Testis (tissue), 3 donors: ENCODE results near the gene PFKL. TPM values are rescaled to one million over a fixed set of nuclear protein-coding genes. Genes with fewer than 3 reads are reported as not detected.
"Not testable (repeated sequence)": the region's sequence is repeated elsewhere in the genome, so short reads cannot be mapped to it uniquely, and the experiment has no call there.

Source experiments
- DNase-seq: peaks from one replicate; pipeline ENCODE4 v3.0.0-alpha.2; 2019
- H3K27ac ChIP-seq, 2 donors: fragments of 200-600 bp; sonication (generic); one replicate each; pipeline ENCODE4 v1.5.1; 2019
- H3K27me3 ChIP-seq: fragments of 200-600 bp; sonication (generic); one replicate; pipeline ENCODE4 v1.5.1; 2019
- H3K36me3 ChIP-seq: fragments of 200-600 bp; sonication (generic); one replicate; pipeline ENCODE4 v1.5.1; 2017; ENCODE audit warnings: low read depth; ENCODE audit errors: missing control alignments
- H3K4me1 ChIP-seq: fragments of 200-600 bp; sonication (generic); one replicate; pipeline ENCODE4 v1.5.1; 2019
- H3K4me3 ChIP-seq, 2 donors: fragments of 200-600 bp; sonication (generic); one replicate each; pipeline ENCODE4 v1.5.1; 2017 to 2019
- H3K9me3 ChIP-seq: fragments of 200-600 bp; sonication (generic); one replicate; pipeline ENCODE4 v1.5.1; 2017
- CTCF ChIP-seq, 3 experiments: fragments of 450-650 bp in 2 of 3; fragments of 200-600 bp in 1 of 3; sonication (generic) in 1 of 3; IDR thresholded peaks; one replicate each; pipeline ENCODE4 v1.5.1; 2016 to 2019; ENCODE audit warnings: antibody characterized with exemption in 3 of 3, mild to moderate bottlenecking in 2 of 3, moderate library complexity in 1 of 3
- POLR2A ChIP-seq: fragments of 450-650 bp; IDR thresholded peaks from one replicate; pipeline ENCODE4 v1.6.1; 2017; ENCODE audit warnings: antibody characterized with exemption, mild to moderate bottlenecking, moderate library complexity
- WGBS, 2 donors: methylation state at CpG; one replicate each; pipeline ENCODE4 v1.1.5; 2018; 5-methylcytosine and 5-hydroxymethylcytosine counted together
- intact Hi-C: fragments of 100-400 bp; cut with DNase I; formaldehyde crosslinking; loops from one replicate; pipeline ENCODE4 v1.15.1; 2023; ENCODE audit warnings: low total_unique reads
- polyA plus RNA-seq: library from polyadenylated mRNA; stranded (reverse); fragments of 350-450 nt; fragmentation: Illumina TruSeq; extraction: RNeasy Lipid Tissue Mini Kit (QIAGEN cat#74804); gene quantifications from one replicate; pipeline ENCODE4 v1.2.3, GENCODE V29; 2014; ENCODE audit warnings: low read depth, low replicate concordance; ENCODE audit not compliant: insufficient read depth
- total RNA-seq, 2 donors: library from RNA; depleted of rRNA; stranded (reverse); fragments of >200 nt; gene quantifications; one replicate each; pipeline ENCODE4 v1.2.3, GENCODE V29; 2016

The PFKL gene
- total and polyA plus RNA-seq, 3 donors from 2014 or later: 132 to 298 (median 213) TPM

GRCh38 chr21:44335266-44336059 is 35.6 kb downstream of the PFKL start:
- no peak overlapping the region for H3K4me3 ChIP-seq
- no peak for DNase-seq
- H3K36me3 ChIP-seq: no peaks in the 10 kb centered on the region
- H3K4me1 ChIP-seq: peaks cover 24% of the 10 kb centered on the region
- intact Hi-C loops: no loop called here
- no peaks in the 10 kb centered on the region for H3K9me3 ChIP-seq
- no peaks in the 10 kb centered on the region for H3K27me3 ChIP-seq
- 91 to 97% methylated on average over 16 to 24 of the region's 24 CpGs for WGBS, 2 donors
- TF ChIP-seq POLR2A: no peak
- H3K27ac ChIP-seq: no peak overlapping the region

GRCh38 chr21:44337449-44337848 is 37.6 kb downstream of the PFKL start:
- Histone ChIP-seq H3K4me3 (no peak overlapping the region), H3K27me3 (no peaks in the 10 kb centered on the region), H3K9me3 (no peaks in the 10 kb centered on the region), H3K4me1 (peaks cover 29% of the 10 kb centered on the region), H3K36me3 (no peaks in the 10 kb centered on the region), H3K27ac (peak overlapping the region in 1 of 2 donors; percentile 78)
- 56 to 65% methylated on average over 3 of the region's 3 CpGs for WGBS, 2 donors
- intact Hi-C loops: no loop called here
- DNase-seq: no peak
- TF ChIP-seq CTCF (IDR thresholded peaks at IDR 0.05) (no peak), POLR2A (no peak)

- Histone ChIP-seq H3K27me3 (no peaks in the 10 kb centered on the region), H3K27ac (peak overlapping the region; percentile 78 to 82), H3K4me1 (peaks cover 29% of the 10 kb centered on the region), H3K9me3 (no peaks in the 10 kb centered on the region), H3K4me3 (peak overlapping the region; percentile 15 to 50), H3K36me3 (no peaks in the 10 kb centered on the region)
- intact Hi-C loops: no loop called here
- TF ChIP-seq CTCF (IDR thresholded peaks at IDR 0.05): peak in 1 of 3 experiments; percentile 12
- TF ChIP-seq POLR2A: no peak
- 3% methylated on average over 14 to 21 of the region's 47 CpGs for WGBS, 2 donors
- DNase-seq: peak; percentile 72
Measured at GRCh38 chr21:44337941-44338895, 38.4 kb downstream of the PFKL start.

DNA sequence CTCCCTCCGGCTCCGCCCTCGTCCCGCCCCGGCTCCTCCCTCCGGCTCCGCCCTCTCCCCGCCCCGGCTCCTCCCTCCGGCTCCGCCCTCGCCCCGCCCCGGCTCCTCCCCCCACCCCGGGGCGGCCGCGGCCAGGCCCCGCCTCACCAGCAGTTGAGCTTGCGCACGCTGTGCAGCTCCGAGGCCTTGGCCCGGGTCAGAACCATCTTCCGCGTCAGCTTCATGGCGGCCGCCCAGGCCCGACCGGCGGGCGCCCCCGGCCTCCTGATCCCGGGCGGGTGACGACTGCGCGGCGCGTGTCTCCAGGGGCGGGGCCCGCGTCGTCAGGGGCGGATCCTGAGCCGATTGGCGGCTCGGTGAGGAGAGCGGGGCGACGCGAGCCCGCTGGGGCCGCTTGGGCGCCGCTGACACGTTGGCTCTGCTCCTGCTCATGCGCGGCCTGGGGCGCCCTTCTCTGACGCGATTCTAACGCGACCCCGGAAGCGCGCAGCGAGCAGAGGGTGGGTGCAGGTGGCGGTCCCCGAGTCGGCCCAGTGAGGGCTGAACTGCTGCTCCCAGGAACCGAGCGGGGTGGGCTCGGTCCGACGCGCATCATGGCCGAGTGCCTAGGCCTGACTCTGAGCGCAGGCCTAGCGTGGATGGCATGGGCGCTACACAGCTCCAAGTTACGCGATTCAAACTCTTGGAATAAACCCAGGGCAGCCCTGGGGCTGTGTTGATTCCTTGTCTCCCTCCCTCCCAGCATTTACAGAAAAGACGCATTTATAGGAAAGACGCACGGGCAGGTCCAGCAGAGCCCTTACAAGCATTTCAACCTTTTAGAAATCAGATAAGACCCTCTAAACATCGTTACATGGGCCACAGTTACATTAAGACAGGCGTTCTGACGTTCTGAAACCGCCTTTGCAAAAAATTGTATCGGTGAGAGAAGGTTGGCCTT is 39.4 kb downstream of the PFKL start, which contains the start of gene CFAP410:
Gene CFAP410 (minus strand): TSS at position 420 of the 940 bp plus-strand sequence. CDS start 196 bp downstream, at position 224.
- intact Hi-C loops: no loop called here
- no peaks in the 10 kb centered on the region for H3K9me3 ChIP-seq
- peak within 1 kb of the TSS; percentile 60 to 83 for H3K4me3 ChIP-seq
- 0 to 1% methylated on average over 10 to 41 of the region's 90 CpGs for WGBS, 2 donors
- no peaks in the 10 kb centered on the region for H3K36me3 ChIP-seq
- peak; percentile 90 for DNase-seq
- H3K27ac ChIP-seq: peak within 1 kb of the TSS; percentile 98 to 99
- TF ChIP-seq CTCF (IDR thresholded peaks at IDR 0.05): no peak
- TF ChIP-seq POLR2A: peak; percentile 55
- H3K4me1 ChIP-seq: peaks cover 29% of the 10 kb centered on the region
- no peaks in the 10 kb centered on the region for H3K27me3 ChIP-seq

DNA sequence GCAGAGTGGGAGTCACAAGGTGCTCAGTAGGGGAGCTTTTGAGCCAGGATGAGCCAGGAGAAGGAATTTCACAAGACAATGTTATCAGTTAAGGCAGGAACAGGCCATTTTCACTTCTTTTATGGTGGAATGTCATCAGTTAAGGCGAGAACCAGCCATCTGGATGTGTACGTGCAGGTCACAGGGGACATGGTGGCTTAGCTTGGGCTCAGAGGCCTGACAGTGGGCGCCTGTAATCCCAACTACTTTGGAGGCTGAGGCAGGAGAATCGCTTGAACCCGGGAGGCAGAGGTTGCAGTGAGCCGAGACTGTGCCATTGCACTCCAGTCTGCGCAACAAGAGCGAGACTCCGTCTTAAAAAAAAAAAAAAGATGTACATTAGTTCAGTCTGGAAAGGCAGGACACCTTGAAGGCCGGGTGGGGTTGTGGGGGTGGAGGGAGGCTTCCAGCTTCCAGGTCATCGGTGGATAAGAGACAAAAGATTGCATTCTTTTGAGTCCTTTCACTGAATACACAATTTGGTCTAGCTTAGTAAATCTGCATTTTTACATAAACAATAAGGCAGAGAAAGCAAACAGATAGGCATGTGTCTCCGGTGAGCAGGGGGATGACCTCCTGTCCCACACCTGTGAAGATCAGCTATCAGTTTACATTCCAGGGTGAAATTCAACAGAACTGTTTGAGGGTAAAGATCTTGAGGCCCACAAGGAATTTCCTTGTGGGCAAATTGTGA is 42.0 kb downstream of the PFKL start:
- H3K27me3 ChIP-seq, H3K27ac ChIP-seq, H3K36me3 ChIP-seq, H3K4me3 ChIP-seq, H3K9me3 ChIP-seq, intact Hi-C loops, DNase-seq: not testable (repeated sequence)
- 73 to 80% methylated on average over 12 of the region's 12 CpGs for WGBS, 2 donors
- peaks cover 26% of the 10 kb centered on the region for H3K4me1 ChIP-seq

DNA sequence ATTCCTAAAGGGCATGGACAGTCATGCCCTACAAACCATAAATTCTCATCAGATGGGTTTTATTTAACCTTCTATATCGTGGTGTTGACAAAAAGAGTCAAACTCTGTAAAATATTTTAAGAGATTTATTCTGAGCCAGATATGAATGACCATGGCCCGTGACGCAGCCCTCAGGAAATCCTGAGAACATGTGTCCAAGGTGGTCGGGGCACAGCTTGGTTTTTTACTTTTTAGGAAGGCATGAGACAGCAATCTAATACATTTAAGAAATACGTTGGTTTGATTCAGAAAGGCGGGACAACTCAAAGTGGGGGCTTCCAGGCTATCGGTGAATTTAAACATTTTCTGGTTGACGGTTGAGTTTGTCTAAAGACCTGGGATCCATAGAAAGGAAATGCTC is 43.1 kb downstream of the PFKL start:
- H3K4me3 ChIP-seq, H3K9me3 ChIP-seq, H3K27me3 ChIP-seq, intact Hi-C loops, DNase-seq, H3K27ac ChIP-seq, H3K36me3 ChIP-seq: not testable (repeated sequence)
- H3K4me1 ChIP-seq: peaks cover 17% of the 10 kb centered on the region
- WGBS, 2 donors: 81 to 82% methylated on average over 8 of the region's 8 CpGs
